ENCODE data around the gene BRF1.

The BRF1 gene

DNA sequence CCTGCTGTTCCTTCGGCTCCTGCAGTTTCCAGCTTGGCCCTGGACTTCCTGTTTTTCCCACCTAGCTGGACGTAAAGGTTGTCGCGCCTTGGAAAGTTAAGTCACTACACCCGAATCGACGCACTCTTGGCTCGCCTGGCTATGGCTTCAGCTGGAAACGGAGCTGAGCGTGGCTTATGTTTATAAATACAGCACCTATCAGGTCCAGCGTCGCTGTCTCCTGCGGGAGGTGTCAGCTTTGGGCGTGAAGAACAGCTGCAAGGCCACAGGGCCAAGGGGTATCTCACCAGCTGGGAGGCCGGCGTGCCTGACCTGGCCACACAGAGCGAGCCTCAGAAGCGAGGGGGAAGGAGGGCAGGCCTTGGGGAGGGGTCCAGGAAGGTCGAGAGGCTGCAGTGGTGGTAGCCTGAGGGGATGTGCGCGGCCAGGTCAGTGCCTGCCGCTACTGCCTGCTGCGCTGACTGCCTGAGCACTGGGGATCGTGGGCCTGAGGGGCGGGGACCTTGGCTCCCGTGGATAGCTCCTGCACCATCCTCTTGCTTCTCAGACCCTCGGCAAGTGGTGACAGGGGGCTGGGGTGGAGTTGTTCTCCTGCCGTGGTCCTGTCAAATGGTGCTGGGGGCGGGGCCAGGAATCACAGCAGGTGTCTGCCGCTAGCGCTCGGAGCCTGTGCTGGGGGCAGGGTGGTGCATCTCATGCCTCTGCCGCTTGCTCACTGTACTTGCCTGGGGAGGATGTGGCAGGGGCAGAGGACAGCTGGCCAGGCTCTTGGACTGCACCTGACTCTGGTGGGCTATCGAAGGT, 26.3 kb upstream of the BRF1 start:
- no peak for DNase-seq (ENCODE audit: low spot score)
- no peak overlapping the region for H3K27ac ChIP-seq
- no peak for TF ChIP-seq CTCF (conservative IDR thresholded peaks at IDR 0.05; ENCODE audit: low read depth)
- ChIA-PET CTCF (interaction anchor here (0.6 to 0.9 kb wide), 2 partner anchors 33 to 45 kb away, joined by 3 read pairs; no protein-coding TSS in a partner anchor), POLR2A (ENCODE audit: low non-redundant PET) (no interaction called here)

GRCh38 chr14:105326568-105326867, 25.7 kb upstream of the BRF1 start:
- POLR2A ChIA-PET (ENCODE audit: low non-redundant PET) = no interaction called here
- TF ChIP-seq CTCF (conservative IDR thresholded peaks at IDR 0.05; ENCODE audit: low read depth) = no peak
- CTCF ChIA-PET = interaction anchor here (0.6 to 0.9 kb wide), 2 partner anchors 32 to 44 kb away, joined by 3 read pairs; no protein-coding TSS in a partner anchor
- H3K27ac ChIP-seq = no peak overlapping the region
- DNase-seq (ENCODE audit: low spot score) = no peak

- TF ChIP-seq CTCF (conservative IDR thresholded peaks at IDR 0.05; ENCODE audit: low read depth) = no peak
- ChIA-PET POLR2A (ENCODE audit: low non-redundant PET) (no interaction called here), CTCF (interaction anchor here (0.9 kb wide), 1 partner anchor 44 kb away, joined by 3 read pairs; no protein-coding TSS in a partner anchor)
- H3K27ac ChIP-seq = no peak overlapping the region
- DNase-seq (ENCODE audit: low spot score) = no peak
Observed at GRCh38 chr14:105325716-105326567, 25.1 kb upstream of the BRF1 start.

DNA sequence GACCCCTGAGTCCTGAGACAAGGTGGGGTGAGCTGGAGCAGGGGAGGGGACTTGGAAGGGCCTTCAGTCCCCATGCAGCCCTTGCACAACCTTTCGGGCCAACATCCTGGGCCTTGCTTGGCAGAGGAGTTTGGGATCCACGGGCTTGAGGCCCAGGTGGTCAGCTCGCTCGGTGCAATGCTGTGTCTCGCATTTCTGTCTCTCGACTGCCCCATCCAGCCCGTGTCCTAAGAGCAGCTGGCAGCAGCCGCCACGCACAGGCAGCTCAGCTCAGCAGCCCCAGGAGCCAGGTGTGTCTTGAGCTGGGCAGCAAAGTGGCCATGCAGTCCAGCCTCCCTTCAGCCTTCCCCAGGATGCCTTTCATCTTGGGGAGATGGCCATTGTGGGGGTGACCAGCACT, 24.5 kb upstream of the BRF1 start:
- ChIA-PET CTCF (no interaction called here), POLR2A (ENCODE audit: low non-redundant PET) (no interaction called here)
- no peak overlapping the region for H3K27ac ChIP-seq
- no peak for DNase-seq (ENCODE audit: low spot score)
- no peak for TF ChIP-seq CTCF (conservative IDR thresholded peaks at IDR 0.05; ENCODE audit: low read depth)

DNA sequence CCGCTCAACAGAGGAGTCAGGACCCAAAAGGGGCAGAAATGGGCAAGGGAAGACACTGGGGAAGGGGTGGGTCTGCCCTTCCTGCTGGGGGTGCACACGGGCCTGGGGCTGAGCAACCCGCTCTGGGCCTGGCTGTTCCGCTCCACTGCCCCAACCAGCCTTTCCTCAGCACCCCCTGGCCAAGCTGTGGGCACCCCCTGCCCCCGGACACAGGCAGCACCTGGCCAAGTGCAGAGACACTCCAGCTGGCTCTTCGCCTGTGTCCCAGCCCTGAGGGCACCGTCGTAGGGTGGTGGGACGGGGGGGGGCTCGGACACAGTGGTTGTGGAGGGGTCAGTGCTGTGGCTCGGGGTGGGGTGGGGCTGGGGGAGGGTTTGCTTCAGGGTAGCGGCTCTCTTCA, 24.1 kb upstream of the BRF1 start:
- POLR2A ChIA-PET (ENCODE audit: low non-redundant PET) = no interaction called here
- CTCF ChIA-PET = no interaction called here
- TF ChIP-seq CTCF (conservative IDR thresholded peaks at IDR 0.05; ENCODE audit: low read depth) = no peak

DNA sequence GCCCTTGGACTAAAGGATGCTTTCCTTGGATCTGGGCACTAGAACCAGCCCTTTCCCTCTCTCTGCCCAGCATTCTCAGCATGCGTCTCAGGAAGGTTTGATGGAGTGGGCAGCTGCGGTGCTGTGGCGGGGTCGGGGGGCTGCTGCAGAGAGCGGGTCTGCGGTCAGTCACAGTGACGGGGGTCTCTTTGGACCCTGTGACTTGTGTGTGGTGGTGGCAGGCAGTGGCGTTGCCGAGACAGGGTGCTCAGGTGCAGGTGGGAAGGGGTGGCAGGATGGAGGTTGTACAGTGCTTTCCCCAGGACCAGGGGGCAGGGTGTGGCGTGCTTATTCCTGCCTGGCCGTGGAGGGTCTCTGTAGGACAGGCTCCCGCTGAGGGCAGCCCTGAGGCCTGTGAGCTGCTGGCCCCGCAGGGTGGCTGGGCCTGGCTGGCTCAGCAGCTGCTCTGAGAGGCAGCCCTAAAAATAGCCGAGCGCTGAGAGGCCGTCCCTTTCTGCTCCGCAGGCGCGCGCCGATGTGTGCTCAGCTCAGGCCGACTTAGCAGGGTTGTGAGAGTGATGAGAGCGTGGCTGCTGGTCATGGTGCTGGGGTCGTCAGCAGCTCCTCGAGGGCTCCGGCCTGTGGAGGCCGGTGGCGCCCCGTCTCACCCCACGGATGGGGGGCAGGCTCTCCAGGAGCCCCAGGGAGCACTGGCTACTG, 23.4 kb upstream of the BRF1 start:
- H3K27ac ChIP-seq = no peak overlapping the region
- TF ChIP-seq CTCF (conservative IDR thresholded peaks at IDR 0.05; ENCODE audit: low read depth) = no peak
- POLR2A ChIA-PET (ENCODE audit: low non-redundant PET) = interaction anchor here (0.8 kb wide), 1 partner anchor 95 kb away, joined by 3 read pairs; no protein-coding TSS in a partner anchor
- CTCF ChIA-PET = interaction anchor here (0.7 kb wide), 1 partner anchor 430 kb away, joined by 3 read pairs; no protein-coding TSS in a partner anchor
- no peak for DNase-seq (ENCODE audit: low spot score)

More for the DNA sequence above, 24.1 kb upstream of the BRF1 start:
- DNase-seq (ENCODE audit: low spot score) = no peak
- H3K27ac ChIP-seq = no peak overlapping the region

All from RWPE1 (cell line).